GM12872 (cell line): ENCODE results near the gene TAGLN2.

Experiments
- CTCF ChIP-seq: IDR thresholded peaks from 3 replicates; pipeline ENCODE4 v1.5.1; 2011; ENCODE audit warnings: low read depth, mild to moderate bottlenecking, low read length, moderate library complexity; ENCODE audit not compliant: insufficient read depth

The TAGLN2 gene

GRCh38 chr1:159932296-159933285 lies 7.3 kb upstream of the TAGLN2 start:
- no peak for TF ChIP-seq CTCF

- TF ChIP-seq CTCF, result no peak
Measured at GRCh38 chr1:159931795-159932173, 6.5 kb upstream of the TAGLN2 start.

- no peak for TF ChIP-seq CTCF
Measured at GRCh38 chr1:159931101-159931794, 5.9 kb upstream of the TAGLN2 start.

DNA sequence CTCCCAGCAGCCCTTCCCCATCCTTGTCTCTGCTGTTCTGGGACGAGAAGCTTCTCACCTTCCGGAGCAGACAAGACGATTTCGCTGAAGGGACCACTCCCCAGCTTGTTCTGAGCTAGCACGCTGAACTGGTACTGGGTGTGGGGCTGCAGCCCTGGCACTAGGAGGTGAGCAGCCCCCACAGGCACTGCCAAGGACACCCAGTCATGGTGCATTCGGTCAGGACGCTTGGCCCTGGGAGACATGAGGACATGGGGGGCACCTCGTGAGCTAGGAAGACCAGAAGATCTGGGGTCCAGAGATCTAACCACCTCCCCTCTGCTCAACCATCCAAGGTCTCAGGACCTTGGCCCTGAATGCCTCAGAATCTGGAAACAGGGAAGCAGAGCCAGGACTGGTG lies 5.3 kb upstream of the TAGLN2 start:
- TF ChIP-seq CTCF, result no peak

GRCh38 chr1:159930216-159930615 lies 4.9 kb upstream of the TAGLN2 start:
- no peak for TF ChIP-seq CTCF

DNA sequence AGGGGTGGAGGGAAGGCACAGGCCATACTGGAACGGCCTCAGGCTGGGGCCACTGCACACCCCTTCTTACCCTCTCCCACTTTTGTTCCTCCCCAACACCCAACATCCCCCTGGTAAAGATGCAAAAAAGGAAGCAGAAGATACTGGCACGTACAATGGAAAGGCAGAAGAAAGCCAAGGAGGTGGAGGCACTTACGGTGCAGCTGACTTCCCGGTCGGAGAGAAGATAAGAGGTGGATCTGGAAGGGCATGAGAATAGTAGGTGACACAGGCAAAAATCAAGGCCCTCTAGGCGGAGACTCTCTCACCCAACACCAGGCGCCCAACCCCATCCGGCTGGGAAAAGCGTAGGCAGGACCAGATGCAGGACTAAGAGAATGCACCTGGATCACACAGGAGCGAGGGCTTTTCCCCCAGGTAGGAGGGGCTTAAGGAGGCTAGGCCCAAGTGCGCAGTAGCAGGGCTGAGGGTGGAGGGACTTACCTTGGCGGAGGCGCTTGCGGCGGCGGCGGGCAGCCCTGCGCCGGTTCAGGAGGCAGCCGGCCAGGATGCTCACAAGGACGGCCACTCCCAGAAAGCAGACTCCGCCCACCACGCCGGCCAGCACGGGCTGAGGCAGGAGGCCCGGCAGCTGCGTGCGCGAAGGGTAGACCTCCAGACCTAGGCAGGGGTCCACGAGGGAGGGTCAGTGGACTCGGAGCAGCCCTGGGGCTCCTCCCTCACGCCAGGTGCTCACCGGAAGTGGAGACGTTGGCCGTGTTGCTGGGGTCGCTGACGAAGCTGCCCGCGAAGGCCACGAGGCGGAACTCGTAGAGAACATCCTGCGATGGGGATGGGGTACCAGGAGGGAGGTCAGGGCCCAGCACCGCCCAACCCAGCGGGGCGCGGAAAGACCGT lies 4.1 kb upstream of the TAGLN2 start:
- TF ChIP-seq CTCF, result no peak
